MM.1S (cell line): Measurements from ENCODE around the gene TOR1AIP2.

Experiments
- DNase-seq: peaks from one replicate; pipeline ENCODE4 v3.0.0-alpha.2; 2015
- H2AFZ ChIP-seq: fragments of 300-600 bp; sonication (generic); 2 replicates; pipeline ENCODE4 v1.6.0; 2016; ENCODE audit warnings: antibody characterized with exemption, low read length
- H3F3A ChIP-seq: fragments of 300-600 bp; sonication (generic); 2 replicates; pipeline ENCODE4 v1.6.1; 2016; ENCODE audit warnings: mild to moderate bottlenecking, antibody characterized with exemption, low read length, moderate library complexity, mixed read lengths; ENCODE audit not compliant: insufficient read depth
- H3K27ac ChIP-seq: fragments of 300-600 bp; sonication (generic); 2 replicates; pipeline ENCODE4 v1.5.1; 2016; ENCODE audit warnings: mild to moderate bottlenecking, low read length
- H3K27me3 ChIP-seq: fragments of 300-600 bp; sonication (generic); replicated peaks from 2 replicates; pipeline ENCODE4 v1.6.0; 2016; ENCODE audit warnings: low read length; ENCODE audit not compliant: insufficient read depth
- H3K36me3 ChIP-seq: fragments of 300-600 bp; sonication (generic); replicated peaks from 2 replicates; pipeline ENCODE4 v1.6.1; 2016; ENCODE audit warnings: mild to moderate bottlenecking, low read length, mixed read lengths; ENCODE audit not compliant: insufficient read depth
- H3K4me1 ChIP-seq: fragments of 300-600 bp; sonication (generic); 2 replicates; pipeline ENCODE4 v1.6.1; 2016; ENCODE audit warnings: low read length, mixed read lengths
- H3K4me2 ChIP-seq: fragments of 300-600 bp; sonication (generic); 2 replicates; pipeline ENCODE4 v1.6.0; 2016; ENCODE audit warnings: low read depth, low read length
- H3K4me3 ChIP-seq: fragments of 300-600 bp; sonication (generic); 2 replicates; pipeline ENCODE4 v1.5.1; 2016; ENCODE audit warnings: low read length, mixed read lengths
- H3K79me2 ChIP-seq: fragments of 300-600 bp; sonication (generic); 2 replicates; pipeline ENCODE4 v1.6.1; 2016; ENCODE audit warnings: mixed run types, low read length, mixed read lengths
- H3K9ac ChIP-seq: fragments of 300-600 bp; sonication (generic); 2 replicates; pipeline ENCODE4 v1.6.1; 2016; ENCODE audit warnings: low read length, mixed read lengths
- H3K9me2 ChIP-seq: fragments of 300-600 bp; sonication (generic); replicated peaks from 2 replicates; pipeline ENCODE4 v1.6.1; 2016; ENCODE audit warnings: mild to moderate bottlenecking, low read length, mixed read lengths; ENCODE audit not compliant: insufficient read depth
- H3K9me3 ChIP-seq: fragments of 300-600 bp; sonication (generic); replicated peaks from 2 replicates; pipeline ENCODE4 v1.6.1; 2016; ENCODE audit warnings: mild to moderate bottlenecking, low read length, mixed read lengths; ENCODE audit not compliant: insufficient read depth
- H4K20me1 ChIP-seq: fragments of 300-600 bp; sonication (generic); 2 replicates; pipeline ENCODE4 v1.6.1; 2016; ENCODE audit warnings: mild to moderate bottlenecking, low read length, moderate library complexity, mixed read lengths; ENCODE audit not compliant: insufficient read depth
- CTCF ChIP-seq: fragments of 300-600 bp; sonication (generic); IDR thresholded peaks from 2 replicates; pipeline ENCODE4 v1.5.1; 2016; ENCODE audit warnings: antibody characterized with exemption, low read length, mixed read lengths
- EZH2 ChIP-seq: fragments of 300-600 bp; sonication (generic); optimal IDR thresholded peaks from 2 replicates; pipeline ENCODE3; 2017; ENCODE audit warnings: low read depth, mild to moderate bottlenecking, antibody characterized with exemption, low read length, mixed read lengths
- EZH2phosphoT487 ChIP-seq: fragments of 300-600 bp; sonication (generic); IDR thresholded peaks from 2 replicates; pipeline ENCODE4 v1.6.1; 2018; ENCODE audit warnings: antibody characterized with exemption, low read length

TOR1AIP2 gene

GRCh38 chr1:179871940-179872339 is 5.7 kb downstream of the TOR1AIP2 start:
- H3K4me2 ChIP-seq: no peak overlapping the region
- H3K36me3 ChIP-seq: peaks cover 7% of the 10 kb centered on the region; the same call in 1 of the 2 replicates
- no peaks in the 10 kb centered on the region for H3K9me3 ChIP-seq
- H4K20me1 ChIP-seq: no peaks in the 10 kb centered on the region; the same call in 1 of the 2 replicates
- H3K9me2 ChIP-seq: no peaks in the 10 kb centered on the region
- 0 out of 2 replicates have a peak, but pooled peaks cover 3% of the 10 kb centered on the region for H3F3A ChIP-seq
- H2AFZ ChIP-seq: no peak overlapping the region
- H3K9ac ChIP-seq: no peak overlapping the region
- TF ChIP-seq EZH2 (no peak), EZH2phosphoT487 (no peak), CTCF (no peak)
- no peaks in the 10 kb centered on the region for H3K27me3 ChIP-seq
- H3K79me2 ChIP-seq: peaks cover 90% of the 10 kb centered on the region
- no peak for DNase-seq
- H3K27ac ChIP-seq: no peak overlapping the region
- peaks cover 18% of the 10 kb centered on the region; the same call in 1 of the 2 replicates for H3K4me1 ChIP-seq
- H3K4me3 ChIP-seq: no peak overlapping the region

DNA sequence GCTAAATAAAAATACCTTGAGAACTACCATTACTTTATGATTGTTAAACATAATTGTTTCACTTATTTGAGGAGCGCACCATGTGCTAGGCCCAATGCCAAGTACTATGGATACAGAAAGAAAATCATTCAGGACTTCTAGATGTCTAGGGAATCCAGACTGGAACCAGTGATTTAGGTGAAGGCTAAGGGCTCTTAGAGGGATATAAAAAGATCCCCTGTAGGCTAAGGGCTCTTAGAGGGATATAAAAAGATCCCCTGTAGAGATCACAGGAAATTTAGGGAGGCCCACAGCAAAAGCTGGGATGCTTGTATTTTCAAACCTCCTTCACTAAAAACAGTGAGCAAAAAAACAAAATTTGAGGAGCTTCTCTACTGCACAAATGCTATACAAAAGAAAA is 6.7 kb downstream of the TOR1AIP2 start:
- Histone ChIP-seq H4K20me1 (no peaks in the 10 kb centered on the region; the same call in 1 of the 2 replicates), H3K4me2 (no peak overlapping the region), H3F3A (0 out of 2 replicates have a peak, but pooled peaks cover 3% of the 10 kb centered on the region), H3K27ac (no peak overlapping the region), H3K36me3 (peaks cover 9% of the 10 kb centered on the region; the same call in 1 of the 2 replicates), H3K9ac (no peak overlapping the region), H2AFZ (no peak overlapping the region), H3K4me3 (no peak overlapping the region), H3K79me2 (peaks cover 84% of the 10 kb centered on the region), H3K27me3 (no peaks in the 10 kb centered on the region), H3K4me1 (peaks cover 9% of the 10 kb centered on the region; the same call in 1 of the 2 replicates), H3K9me2 (no peaks in the 10 kb centered on the region), H3K9me3 (no peaks in the 10 kb centered on the region)
- TF ChIP-seq EZH2: no peak
- TF ChIP-seq CTCF: no peak
- TF ChIP-seq EZH2phosphoT487: no peak
- DNase-seq: no peak

- Histone ChIP-seq H3K79me2 (peaks cover 53% of the 10 kb centered on the region), H3K9me2 (no peaks in the 10 kb centered on the region), H3K27ac (no peak overlapping the region), H3F3A (0 out of 2 replicates have a peak, but pooled peaks cover 3% of the 10 kb centered on the region), H3K9me3 (no peaks in the 10 kb centered on the region), H3K36me3 (peaks cover 17% of the 10 kb centered on the region; the same call in 1 of the 2 replicates), H3K4me3 (no peak overlapping the region), H4K20me1 (no peaks in the 10 kb centered on the region; the same call in 1 of the 2 replicates), H3K4me2 (no peak overlapping the region), H3K9ac (no peak overlapping the region), H3K4me1 (peaks cover 6% of the 10 kb centered on the region; the same call in 1 of the 2 replicates), H3K27me3 (no peaks in the 10 kb centered on the region), H2AFZ (no peak overlapping the region)
- DNase-seq: peak; percentile 45
- peak; percentile 92 for TF ChIP-seq CTCF
- no peak for TF ChIP-seq EZH2phosphoT487
These were observed 9.9 kb downstream of the TOR1AIP2 start for GRCh38 chr1:179867493-179868330.
